Sigmoid colon (tissue), 4 donors: ENCODE results near the gene ZNF408.

Experiments
- CTCF ChIP-seq, 4 experiments: fragments of 450-650 bp in 3 of 4; fragments of 200-600 bp in 1 of 4; IDR thresholded peaks; one replicate each; pipeline ENCODE4 v1.5.1; 2016 to 2019; ENCODE audit warnings: antibody characterized with exemption in 4 of 4, mild to moderate bottlenecking in 3 of 4, moderate library complexity in 2 of 4
- EP300 ChIP-seq, 4 donors: sonication (generic); formaldehyde crosslinking; IDR thresholded peaks; one replicate each; pipeline ENCODE4 v1.6.1; 2017; ENCODE audit warnings: antibody characterized with exemption in 4 of 4
- POLR2A ChIP-seq, 2 donors: fragments of 450-650 bp; IDR thresholded peaks; one replicate each; pipeline ENCODE4 v1.6.1; 2016; ENCODE audit warnings: antibody characterized with exemption in 2 of 2, mild to moderate bottlenecking in 2 of 2, moderate library complexity in 2 of 2
- POLR2AphosphoS5 ChIP-seq, 4 donors: sonication (generic); formaldehyde crosslinking; IDR thresholded peaks; one replicate each; pipeline ENCODE4 v1.6.1; 2017; ENCODE audit warnings: antibody characterized with exemption in 4 of 4

- TF ChIP-seq POLR2AphosphoS5 (IDR thresholded peaks at IDR 0.05) (no peak), CTCF (IDR thresholded peaks at IDR 0.05) (no peak), POLR2A (IDR thresholded peaks at IDR 0.05) (no peak), EP300 (IDR thresholded peaks at IDR 0.05) (no peak)
These were observed 33.8 kb upstream of the ZNF408 start for GRCh38 chr11:46667043-46667481.
